AG10803 (cell line): Measurements from ENCODE around the gene RASAL2.
A peak's percentile ranks its signal among the peaks of the same experiment; 100 is the strongest.

Experiments used
- DNase-seq: peaks from one replicate; pipeline ENCODE4 v3.0.0; 2010; ENCODE audit warnings: low read depth
- H3K4me3 ChIP-seq: 2 replicates; pipeline ENCODE4 v1.5.1; 2011; ENCODE audit warnings: mild to moderate bottlenecking, low read length, control low read depth
- TF ChIP-seq, protein P1 (sequence below): conservative IDR thresholded peaks from 2 replicates; pipeline ENCODE4 v1.5.1; 2011; ENCODE audit warnings: mild to moderate bottlenecking, low read length, control low read depth, inconsistent platforms

RASAL2 gene

DNA sequence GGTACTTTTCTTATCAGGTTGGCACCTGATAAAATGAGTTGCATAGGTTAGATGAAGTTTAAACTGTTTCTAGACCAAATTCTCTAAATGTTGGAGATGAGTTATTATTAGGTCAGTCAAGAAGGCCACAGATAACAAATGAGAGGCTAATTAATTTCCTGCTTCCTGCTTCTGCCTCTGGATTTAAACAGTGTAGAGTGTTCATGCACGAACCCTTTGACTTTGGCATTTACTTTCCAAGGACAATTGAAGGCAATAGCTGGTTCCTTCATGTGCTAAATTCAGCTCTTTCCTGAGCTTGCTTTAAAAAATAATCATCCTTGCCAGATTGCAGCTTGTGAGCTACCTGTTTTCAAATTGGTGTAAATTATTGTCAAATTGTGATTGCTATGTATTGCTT lies 80.6 kb downstream of the RASAL2 start:
- no peak overlapping the region for H3K4me3 ChIP-seq
- TF ChIP-seq, protein P1, sequence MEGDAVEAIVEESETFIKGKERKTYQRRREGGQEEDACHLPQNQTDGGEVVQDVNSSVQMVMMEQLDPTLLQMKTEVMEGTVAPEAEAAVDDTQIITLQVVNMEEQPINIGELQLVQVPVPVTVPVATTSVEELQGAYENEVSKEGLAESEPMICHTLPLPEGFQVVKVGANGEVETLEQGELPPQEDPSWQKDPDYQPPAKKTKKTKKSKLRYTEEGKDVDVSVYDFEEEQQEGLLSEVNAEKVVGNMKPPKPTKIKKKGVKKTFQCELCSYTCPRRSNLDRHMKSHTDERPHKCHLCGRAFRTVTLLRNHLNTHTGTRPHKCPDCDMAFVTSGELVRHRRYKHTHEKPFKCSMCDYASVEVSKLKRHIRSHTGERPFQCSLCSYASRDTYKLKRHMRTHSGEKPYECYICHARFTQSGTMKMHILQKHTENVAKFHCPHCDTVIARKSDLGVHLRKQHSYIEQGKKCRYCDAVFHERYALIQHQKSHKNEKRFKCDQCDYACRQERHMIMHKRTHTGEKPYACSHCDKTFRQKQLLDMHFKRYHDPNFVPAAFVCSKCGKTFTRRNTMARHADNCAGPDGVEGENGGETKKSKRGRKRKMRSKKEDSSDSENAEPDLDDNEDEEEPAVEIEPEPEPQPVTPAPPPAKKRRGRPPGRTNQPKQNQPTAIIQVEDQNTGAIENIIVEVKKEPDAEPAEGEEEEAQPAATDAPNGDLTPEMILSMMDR = no peak
- DNase-seq = no peak

DNA sequence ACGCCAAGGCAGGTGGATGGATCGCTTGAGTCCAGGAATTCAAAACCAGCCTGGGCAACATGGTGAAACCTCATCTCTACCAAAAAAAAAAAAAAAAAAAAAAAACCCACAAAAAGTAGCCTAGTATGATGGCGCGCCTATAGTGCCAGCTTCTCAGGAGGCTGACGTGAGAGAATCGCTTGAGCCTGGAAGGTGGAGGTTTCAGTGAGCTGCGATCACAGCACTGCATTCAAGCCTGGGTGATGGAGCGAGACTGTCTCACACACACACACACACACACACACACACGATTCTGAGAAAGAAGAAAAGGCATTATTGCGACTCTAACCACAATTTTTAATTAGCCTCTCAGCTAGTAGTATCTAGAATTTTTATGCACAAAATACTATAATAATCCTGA lies 86.5 kb downstream of the RASAL2 start:
- no peak for DNase-seq
- no peak overlapping the region for H3K4me3 ChIP-seq
- TF ChIP-seq, protein P1 = no peak

DNA sequence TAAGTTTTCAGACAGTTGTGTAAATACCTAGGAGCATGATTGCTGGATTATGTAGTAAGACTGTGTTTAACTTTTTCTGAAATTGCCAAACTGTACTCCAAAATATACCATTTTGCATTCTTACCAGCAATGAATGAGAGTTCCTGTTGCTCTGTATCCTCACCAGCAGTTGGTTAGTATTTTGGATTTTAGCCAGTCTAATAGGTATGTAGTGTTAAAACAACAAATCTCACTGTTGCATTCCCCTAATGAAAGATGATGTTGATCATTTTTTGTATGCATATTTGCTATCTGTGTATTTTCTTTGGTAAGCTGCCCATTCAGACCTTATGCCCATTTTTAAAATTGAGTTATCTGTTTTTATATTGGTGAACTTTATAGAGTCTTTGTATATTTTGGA lies 89.9 kb downstream of the RASAL2 start:
- TF ChIP-seq, protein P1 = no peak
- DNase-seq = no peak
- no peak overlapping the region for H3K4me3 ChIP-seq

DNA sequence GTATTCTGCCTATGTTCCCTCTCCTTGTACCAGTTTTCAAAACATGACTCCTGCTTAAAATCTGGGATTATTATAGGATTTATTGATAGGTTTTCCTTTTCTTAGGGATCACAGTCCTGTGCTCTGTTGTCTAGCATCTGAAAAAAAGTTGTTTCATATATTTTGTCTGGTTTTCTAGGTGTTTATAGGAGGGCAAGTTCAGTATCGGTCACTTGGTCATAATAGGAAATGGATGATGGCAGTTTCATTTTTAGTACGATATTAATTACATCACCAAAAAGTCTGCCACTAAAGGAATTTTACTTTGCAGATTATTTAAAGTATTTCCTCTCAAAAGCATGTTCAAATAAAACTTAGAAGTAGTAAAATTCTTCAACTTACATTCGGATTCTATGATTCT lies 94.4 kb downstream of the RASAL2 start:
- TF ChIP-seq, protein P1 = no peak
- no peak overlapping the region for H3K4me3 ChIP-seq
- no peak for DNase-seq

DNA sequence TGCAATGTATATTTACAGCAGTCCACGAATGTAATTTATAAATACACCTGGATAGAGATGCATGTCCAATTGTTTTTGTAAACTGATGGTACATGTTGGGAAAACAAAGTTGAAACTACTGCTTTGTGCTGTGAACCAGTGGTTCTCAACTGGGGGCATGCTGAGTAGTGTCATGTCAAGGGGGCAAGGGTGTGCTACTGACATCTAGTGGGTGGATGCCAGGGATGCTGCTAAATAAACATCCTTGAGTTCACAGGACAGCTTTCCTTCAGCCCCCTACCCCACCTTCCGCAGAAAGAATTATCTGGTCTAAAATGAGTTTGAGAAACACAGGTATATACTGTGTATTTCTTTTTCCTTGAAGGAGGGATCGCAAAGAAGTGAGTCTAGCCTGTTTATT lies 95.9 kb downstream of the RASAL2 start:
- peak; percentile 26 for DNase-seq
- no peak overlapping the region for H3K4me3 ChIP-seq
- TF ChIP-seq, protein P1 = peak; percentile 49

DNA sequence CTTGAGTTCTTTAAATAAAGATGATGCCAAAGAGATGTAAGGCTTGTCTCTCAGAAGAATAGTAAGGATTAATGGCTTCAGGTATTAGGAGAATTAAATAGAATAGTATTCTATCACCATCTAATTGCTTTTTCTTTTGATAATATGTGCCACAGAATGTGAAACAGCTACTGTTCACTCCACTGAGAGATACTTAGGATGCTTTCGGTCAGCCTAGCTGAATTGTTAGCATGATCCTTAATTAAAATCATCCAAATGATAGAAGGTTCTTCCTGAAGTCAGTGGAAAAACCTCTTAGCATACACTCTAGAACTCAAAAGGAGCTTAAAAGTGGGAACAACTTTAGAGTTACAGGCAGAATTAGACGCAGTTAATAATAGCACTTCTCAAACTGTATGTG lies 97.0 kb downstream of the RASAL2 start:
- no peak for DNase-seq
- TF ChIP-seq, protein P1 = no peak
- H3K4me3 ChIP-seq = no peak overlapping the region

DNA sequence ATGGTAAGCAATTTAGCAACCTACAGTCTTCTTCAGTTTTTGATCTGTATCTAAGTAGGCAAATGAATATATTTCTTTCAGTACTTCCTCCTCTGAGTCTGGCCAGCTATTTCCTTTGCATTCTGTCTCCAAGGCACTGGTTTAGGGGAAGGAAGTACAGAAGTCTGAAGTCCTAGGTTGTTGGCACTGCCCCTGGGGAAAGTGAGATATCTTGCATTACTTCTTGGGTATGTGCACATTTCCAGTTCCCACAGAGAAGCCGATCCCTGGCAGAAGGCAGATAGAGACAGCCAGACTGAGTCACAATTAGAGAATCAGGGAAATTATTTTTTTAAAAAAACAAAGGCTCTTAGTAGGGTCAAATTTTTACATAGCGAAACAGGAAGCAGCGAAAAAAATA lies 98.8 kb downstream of the RASAL2 start:
- TF ChIP-seq, protein P1 = no peak
- DNase-seq = peak; percentile 78
- no peak overlapping the region for H3K4me3 ChIP-seq
